Adrenal gland (tissue), 5 donors: ENCODE measurements around the gene ITPR1.

ENCODE experiments used
- POLR2A ChIP-seq, 2 donors: fragments of 450-650 bp; IDR thresholded peaks; one replicate each; pipeline ENCODE4 v1.6.1; 2017; ENCODE audit warnings: antibody characterized with exemption in 2 of 2, mild to moderate bottlenecking in 2 of 2, moderate library complexity in 1 of 2
- TF ChIP-seq, protein P1 (sequence below), 6 experiments: fragments of 450-650 bp in 4 of 6; fragments of 200-600 bp in 2 of 6; sonication (generic) in 1 of 6; IDR thresholded peaks; 1 replicate in 5 of 6; 2 replicates in 1 of 6; pipeline versions ENCODE4 v1.5.1 to v1.8.0; 2016 to 2021; ENCODE audit warnings: antibody characterized with exemption in 6 of 6, mild to moderate bottlenecking in 2 of 6, moderate library complexity in 1 of 6
- donor health status: DM: no; HTN: no; CAD: no.

DNA sequence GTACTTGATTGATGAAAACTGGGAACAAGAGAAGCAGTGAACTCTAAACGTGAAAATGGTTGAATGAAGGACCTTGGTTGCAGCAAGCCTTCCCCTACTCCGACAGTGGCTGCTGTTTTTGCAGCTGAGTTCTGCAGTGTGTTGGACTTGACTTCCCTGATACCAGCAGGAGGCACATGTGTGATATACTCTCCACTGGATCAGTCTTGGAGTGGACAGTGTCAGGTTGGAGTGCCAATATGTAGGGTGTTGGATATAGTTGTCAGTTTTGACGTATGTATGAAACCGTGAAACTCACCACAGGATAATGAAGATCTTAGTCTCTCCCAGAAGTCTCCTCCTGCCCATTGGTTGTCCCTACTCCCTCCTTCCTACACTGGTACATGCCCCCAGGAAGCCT, 106.5 kb downstream of the ITPR1 start:
- TF ChIP-seq POLR2A (IDR thresholded peaks at IDR 0.05): no peak
- TF ChIP-seq, protein P1, sequence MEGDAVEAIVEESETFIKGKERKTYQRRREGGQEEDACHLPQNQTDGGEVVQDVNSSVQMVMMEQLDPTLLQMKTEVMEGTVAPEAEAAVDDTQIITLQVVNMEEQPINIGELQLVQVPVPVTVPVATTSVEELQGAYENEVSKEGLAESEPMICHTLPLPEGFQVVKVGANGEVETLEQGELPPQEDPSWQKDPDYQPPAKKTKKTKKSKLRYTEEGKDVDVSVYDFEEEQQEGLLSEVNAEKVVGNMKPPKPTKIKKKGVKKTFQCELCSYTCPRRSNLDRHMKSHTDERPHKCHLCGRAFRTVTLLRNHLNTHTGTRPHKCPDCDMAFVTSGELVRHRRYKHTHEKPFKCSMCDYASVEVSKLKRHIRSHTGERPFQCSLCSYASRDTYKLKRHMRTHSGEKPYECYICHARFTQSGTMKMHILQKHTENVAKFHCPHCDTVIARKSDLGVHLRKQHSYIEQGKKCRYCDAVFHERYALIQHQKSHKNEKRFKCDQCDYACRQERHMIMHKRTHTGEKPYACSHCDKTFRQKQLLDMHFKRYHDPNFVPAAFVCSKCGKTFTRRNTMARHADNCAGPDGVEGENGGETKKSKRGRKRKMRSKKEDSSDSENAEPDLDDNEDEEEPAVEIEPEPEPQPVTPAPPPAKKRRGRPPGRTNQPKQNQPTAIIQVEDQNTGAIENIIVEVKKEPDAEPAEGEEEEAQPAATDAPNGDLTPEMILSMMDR (IDR thresholded peaks at IDR 0.05): no peak
